HTERT RPE-1 (cell line): ENCODE measurements around the gene ADSS1.

Experiments
- in situ Hi-C: fragments of 300-500 bp; cut with MboI; formaldehyde crosslinking; loops from 4 replicates; pipeline ENCODE4 v1.14.3; 2020; ENCODE audit warnings: low sequenced_read_pairs

Gene ADSS1

DNA sequence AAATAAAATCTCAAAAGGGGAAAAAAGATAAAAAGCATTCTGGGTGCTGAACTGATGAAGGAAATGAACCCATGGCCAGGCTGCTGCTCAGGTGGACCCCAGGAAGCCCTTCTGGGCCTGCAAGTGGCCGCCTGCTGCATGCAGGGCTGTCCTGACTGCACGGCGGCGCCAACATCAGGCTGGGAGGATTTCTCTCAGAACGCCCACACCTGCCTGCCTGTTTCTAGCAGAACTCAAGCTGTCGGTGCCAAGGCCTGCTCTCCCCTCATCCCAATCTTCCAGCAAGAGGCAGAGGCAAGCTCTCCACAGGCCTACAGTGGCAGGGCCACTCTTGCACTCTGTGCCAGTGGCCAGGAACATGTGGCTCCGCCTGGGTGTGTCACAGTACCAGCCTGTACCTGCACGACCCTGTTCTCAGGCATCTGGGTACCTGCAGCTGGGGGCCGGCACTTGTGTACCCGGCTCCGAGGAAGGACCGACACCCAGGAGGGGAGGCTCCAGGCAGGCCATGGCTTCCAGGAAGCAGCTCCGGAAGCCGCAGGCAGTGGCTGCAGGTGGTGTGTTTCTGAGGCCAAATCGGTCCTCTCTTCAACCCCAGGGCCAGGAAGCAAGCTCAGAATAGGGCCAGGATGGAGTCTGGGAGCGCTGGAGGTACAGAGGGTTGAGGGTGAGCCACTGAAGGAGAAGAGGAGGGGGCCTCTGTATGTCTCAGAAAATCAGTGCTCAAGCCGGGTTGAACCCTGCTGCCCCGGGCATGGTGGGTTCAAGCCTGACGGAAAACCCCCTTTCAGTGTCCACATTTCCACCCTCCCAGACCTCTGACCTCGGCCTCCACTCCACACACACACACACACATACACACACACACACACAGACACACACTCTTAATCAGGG lies 37.2 kb upstream of the ADSS1 start:
- in situ Hi-C loops, result no loop called here

DNA sequence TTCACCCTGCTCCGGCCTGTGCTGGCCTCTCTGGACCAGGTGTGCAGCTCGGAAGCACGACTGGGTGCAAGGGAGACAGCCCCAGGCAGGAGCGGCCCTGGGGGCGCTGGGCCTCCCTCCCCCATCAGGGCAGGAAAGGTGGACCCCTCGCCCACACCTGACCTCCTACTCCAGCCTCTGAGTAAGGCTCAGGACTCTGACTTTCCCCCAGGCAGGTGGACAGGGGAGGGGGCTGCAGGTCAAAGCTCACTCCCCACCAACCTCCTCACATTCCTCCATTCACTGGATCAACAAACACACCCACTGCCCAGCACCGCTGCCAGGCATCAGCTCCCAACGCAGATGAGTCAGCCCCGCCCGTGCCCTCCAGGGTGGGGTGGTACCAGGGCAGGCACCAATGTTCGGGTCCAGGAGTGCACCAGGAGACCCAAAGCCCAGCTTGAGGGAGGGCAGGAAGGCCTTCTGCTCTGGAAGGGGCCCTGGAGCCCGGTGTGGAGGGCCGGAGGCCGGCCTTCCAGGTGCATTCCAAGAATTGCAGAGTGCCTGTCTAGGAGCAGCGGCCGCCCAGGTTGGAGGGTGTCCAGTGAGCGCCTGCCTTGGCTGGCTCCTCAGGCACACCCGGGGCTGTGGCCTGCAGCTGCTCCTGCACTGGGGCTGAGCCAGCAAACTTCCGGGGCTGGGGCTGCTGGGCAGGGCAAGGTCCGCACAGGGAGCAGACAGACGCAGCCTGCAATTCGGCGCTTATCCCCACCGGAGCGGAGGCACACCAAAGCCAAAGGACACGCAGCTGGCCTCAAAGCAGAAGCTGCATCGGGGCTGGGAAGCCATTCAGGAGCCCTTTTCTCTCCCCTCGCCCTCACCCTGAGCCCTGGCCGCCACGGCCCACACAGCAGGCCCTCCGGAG lies 36.2 kb upstream of the ADSS1 start:
- in situ Hi-C loops, result no loop called here

DNA sequence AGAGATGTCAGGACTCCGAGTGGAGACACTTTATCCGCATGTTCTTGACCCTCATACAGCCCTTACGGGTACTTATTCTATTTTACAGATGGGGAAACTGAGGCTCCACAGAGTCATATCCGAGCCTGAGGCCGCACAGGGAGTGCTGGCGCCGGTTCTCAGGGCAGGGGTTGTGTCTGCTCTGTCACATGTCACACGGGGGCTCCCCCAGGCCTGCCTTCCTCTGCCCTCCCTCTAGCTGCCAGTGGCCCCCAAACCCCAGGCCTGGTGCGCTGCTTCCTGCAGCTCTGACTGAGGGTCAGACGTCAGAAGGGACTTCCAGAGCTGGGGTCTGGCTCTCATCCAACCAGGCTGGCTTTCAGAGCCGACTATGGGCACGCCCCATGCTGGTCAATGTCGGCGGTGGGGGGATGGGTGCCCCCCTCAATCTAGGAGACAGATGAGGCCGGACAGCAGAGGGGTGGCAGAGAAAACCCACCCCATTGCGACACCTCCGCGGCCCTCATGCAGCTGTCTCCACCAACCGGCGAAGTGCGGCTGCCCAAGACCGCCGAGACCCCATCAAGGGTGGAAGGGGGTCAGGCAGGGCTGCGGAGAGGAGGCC lies 35.4 kb upstream of the ADSS1 start:
- in situ Hi-C loops, result no loop called here

DNA sequence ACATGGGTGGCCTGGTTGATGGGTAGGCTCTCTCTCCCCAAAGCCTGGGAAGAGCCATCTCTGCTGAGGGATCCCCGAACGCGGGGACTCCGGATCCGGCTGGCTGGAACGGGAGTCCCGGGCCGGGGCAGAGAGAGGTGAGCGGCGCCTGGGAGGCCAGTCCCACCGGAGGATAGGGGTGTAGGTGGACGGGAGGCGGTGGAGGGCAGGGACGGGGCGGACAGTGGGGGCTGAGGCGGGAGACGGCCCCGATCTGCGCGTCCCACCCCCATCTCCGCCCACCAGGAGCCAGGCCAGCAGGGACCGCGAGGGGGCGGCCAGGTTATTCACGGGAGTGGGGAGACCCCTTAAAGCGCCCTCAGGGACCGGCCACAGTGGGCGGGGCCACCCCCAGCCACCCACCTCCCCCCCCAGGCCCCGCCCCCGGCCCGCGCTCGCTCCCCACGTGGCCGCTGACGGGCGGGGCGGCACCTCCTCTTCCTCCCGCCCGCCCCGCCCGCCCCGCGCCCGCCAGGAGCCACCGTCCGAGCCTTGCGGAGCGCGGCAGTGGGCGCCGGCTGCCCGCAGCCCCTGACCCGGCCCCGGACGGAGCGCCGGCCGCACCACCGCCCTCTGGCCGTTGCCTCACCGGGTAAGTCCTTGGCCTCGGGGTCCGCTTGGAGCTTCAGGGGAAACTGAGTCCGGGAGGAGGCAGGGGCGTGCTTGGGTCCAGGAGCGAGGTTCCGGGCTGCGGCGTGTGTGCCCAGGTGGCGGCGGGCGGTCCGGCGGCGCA lies 34.7 kb upstream of the ADSS1 start, which contains the start of gene INF2:
TSS of gene INF2 (plus strand) at position 510 of the 772 bp plus-strand sequence. CDS start 11,748 bp downstream, outside the sequence.
- in situ Hi-C loops, result no loop called here

DNA sequence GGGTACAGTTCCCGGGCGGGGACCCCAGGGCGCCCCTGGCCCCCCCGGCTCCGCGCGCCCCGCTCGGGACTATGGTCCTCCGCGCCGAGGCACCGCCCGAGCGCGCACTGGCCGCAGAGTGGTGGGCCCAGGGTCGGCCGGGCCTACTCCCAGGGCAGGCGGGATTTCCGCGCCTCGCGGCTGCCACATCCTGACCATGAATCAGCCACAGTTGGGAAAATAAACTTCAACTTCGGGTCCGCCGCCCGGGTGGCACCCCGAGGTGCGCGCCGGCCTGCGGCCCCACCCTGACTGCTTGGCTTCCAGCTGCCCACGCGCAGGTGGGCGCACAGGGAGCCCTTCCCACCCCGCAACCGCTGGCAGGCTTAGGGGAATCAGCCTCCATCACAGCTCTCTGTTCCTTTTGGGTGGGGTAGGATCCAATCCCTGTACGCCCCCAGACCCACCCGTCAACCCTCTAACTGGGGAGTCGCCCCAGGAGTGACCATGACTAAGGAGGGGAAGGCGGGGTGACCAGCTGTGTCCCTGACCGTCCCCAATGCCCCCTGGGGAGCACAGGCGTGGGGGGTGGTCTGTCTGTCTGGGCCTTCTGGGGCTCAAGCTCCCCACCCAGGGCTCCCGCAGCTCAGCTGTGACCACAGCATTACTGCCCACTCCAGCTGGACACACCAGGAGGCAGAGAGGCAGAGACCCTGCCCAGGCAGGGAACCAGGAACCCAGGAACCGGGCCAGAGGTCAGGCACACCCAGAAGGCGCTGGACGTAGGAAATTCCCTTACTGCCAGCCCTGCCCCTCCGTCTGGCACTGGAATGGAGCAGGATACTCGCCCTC lies 33.9 kb upstream of the ADSS1 start:
- in situ Hi-C loops, result no loop called here

DNA sequence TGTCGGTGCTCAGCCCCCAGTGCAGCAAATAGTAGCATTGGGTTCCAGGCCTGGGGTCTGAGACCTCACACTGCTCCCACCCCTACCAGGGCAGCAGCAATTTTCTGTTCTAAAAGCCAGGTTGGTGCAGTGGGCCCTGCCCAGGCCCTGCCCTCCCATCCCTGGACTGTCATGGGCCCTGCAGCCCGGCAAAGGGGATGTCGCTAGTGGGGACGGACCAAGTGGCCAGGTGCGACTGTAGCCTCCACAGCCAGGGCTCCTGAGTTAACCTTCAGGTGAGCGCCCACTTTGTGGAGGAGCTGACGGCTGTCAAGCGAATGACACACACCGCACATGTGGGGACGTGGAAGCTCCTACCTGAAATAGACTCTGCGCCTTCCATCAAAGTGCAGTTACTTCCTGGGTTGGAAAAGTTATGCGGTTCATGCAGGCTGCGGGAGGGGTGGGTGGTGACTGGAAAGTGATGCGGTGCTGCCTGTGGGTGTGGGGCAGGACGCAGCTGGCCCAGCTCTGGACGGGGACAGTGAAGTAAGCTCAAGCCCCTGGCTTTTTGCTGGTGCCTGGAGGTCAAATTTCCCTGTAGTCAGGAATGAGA lies 33.1 kb upstream of the ADSS1 start:
- in situ Hi-C loops, result no loop called here

DNA sequence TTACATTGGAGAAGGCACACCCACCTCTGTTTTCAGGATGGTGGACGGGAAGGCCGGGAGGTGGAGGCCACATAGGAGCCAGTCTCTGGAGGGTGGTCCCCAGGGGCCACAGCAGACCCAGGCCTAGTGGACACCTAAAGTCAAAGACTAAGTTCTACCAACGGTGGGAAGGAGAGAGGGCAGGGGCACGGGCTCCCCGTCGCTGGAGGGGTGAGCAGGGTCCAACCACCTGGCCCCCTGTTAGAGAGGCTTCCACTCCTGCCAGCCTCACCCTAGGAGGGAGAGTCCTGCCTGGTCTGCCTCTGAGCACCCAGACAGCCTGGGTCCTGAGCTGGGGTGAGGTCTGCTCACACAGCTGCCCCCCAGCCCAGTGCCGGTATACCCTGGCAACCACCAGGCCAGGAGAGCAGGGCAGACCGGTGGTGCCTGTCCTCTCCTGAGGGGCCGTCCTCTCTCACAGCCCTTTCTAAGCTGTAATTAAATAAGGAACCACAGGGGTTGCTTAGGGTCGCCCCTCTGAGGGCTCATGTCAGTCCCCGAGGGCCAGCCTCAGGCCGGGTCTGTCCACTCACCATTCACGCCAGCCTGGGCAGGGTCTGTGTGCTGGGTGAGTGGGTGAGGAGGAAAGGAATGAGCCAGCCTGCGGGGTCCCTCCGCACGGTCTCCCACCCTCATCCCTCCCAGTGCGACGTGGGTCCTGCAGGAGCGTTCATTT lies 32.3 kb upstream of the ADSS1 start:
- in situ Hi-C loops, result no loop called here

DNA sequence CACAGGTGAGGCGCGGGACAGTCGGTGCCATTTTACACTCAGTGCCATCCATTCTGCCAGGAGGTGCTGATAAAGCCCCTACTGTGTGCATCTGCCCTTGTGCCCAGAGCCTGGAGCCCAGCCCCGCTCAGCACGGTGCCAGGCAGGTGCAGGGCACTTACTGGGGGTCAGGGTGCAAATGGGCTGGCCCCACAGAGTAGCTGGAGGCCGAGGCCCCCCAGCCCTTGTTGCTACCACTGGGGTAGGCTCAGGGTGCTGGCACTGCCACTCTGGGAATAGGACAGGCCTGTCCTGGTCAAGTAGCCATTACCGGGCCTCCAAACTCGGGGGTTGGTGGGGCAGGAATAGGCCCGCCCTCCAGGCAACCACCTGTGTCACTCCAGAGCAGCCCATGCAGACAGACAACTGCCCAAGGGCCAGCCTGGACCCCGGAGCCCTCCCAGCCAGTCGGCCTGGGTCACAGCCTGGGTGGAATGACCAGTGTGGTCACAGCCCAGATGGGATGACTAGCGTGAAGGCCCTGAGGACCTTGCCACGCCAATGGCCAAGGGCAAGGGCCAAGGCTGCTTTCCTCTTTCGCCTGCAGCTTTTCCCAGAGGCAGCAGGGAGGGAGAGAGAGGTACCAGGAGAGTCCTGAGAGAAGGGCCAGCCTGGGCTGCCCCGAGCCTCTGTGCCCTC lies 31.6 kb upstream of the ADSS1 start:
- in situ Hi-C loops, result no loop called here

DNA sequence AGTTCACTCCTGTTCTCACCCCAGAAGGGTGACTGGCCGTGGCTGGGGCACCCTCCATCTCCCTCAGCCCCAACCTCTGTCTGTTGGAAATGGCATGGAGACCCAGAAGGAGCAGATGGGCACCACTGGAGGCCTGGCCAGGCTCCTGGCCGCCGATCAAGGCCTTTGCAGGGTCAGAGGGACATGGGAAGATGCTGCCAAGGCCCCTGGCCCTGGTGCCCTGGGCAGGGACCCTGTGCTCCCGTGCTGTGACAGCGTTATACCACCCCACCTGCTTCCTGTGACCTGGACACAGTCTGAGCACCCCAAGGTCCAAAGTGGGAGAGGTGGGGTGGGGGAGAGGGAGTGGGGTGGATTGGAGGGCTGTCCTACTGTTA lies 31.1 kb upstream of the ADSS1 start:
- in situ Hi-C loops, result no loop called here

DNA sequence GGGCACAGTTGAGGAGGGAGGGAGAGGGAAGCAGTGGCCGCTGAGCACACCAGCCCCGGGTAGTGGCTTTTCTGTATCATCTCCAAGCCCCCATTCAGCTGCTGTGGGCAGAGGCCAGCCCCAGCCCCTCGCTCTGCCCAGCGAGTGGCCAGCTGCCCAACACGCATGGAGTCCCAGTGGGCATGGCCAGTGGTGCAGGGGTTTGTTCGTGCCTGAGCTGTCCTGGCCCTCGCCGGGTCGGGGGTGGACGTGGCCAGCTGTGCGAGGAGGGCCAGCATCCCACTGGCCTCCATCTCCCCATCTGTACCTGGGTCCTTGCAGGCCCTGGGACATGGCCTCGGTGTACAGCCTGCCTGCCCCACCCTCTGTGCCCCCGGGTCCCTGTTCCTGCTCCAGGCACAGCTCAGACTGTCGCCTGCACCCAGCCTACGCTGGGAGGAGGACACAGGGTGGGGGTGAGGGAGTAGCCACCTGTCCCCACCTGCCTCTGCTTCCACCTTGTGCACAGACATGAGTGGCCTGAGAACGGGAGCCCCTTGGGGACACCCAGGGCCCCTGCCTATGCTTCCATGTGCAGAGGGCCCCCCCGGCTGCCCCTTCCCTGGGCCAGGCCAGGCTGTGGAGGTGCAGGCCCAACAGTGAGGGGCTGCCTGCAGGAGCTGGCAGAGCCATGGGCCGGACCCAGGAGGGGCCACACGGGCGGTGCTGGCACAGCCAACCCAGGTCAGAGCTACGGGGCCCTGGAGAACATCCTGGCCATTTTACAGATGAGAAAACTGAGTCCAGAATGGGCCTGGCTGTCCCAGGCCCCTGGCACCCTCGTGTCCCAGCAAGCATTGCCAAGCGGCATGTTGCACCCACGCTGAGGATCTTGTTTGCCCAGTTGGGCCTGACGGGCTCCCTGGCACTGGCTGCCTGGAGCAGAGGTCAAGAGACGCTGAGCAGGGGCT lies 30.3 kb upstream of the ADSS1 start:
- in situ Hi-C loops, result no loop called here

DNA sequence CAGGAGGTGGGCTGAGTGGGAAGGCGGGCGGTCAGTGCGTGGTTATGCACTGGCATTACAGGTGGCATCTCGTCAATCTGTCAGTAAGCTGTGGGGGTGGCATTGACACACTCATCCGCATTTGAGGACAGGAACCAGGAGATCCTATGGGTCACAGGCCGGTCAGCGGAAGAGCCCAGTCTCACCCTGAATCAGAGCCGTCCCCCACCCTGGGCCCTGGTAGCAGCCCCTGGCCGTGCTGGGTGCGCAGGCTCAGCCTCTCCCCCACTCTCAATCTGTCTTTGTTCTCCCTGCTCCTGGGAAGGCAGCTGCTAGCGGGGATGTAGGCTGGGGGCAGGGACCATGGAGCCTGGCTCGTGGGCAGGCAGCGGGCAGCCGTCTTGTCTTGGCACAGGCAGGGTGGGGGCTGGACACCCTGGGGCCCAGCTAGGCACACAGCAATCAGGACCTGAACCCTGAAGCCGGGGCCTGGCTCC lies 29.5 kb upstream of the ADSS1 start:
- in situ Hi-C loops, result no loop called here

DNA sequence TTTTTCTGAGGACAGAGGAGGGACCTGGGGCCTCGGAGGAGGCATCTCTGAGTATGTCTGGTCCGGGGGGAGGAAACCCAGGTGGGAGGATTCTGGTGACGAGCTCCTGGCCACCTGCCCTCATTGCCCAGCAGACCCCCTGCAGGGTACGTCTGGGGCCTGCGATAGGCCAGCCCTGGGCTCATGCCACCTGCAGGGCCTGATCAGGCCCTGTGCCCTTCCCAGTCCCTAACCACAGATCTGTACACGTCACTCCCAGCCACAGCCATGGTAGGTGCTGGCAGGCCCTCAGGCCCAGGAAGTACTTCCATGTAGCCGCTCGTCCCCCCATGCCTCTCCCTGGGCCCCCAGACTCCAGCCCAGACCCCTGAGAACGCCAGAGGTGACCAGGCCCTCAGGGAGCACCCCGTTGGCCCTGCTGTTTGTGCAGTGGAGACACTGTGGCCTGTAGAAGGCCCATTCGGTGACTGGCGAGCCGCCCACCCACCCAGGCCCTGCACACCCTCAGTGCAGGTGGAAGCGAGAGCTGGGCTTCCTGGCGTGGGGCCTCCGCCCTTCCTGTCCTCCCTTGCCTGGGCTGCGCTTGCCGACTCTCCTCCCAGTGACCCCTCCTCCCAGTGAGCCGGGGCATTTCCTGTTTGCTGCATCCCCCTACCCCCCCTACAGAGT lies 28.9 kb upstream of the ADSS1 start:
- in situ Hi-C loops, result no loop called here

DNA sequence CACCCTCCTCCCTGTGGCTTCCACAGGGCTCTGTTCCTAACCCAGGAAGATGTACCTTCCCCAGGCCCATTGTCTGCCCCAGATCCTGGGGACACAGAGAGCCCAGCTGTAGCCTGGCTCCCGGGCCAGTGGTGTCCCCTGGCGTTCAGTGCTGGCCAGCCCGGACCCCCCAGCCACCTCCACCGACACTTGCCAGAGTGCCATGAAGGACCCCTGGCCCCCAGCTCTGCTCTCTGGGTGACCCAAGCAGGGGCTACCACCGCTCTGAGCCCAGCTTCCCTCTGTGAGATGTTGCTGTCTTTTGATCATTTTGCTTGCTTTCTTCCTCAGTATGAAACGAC lies 28.4 kb upstream of the ADSS1 start:
- in situ Hi-C loops, result no loop called here

DNA sequence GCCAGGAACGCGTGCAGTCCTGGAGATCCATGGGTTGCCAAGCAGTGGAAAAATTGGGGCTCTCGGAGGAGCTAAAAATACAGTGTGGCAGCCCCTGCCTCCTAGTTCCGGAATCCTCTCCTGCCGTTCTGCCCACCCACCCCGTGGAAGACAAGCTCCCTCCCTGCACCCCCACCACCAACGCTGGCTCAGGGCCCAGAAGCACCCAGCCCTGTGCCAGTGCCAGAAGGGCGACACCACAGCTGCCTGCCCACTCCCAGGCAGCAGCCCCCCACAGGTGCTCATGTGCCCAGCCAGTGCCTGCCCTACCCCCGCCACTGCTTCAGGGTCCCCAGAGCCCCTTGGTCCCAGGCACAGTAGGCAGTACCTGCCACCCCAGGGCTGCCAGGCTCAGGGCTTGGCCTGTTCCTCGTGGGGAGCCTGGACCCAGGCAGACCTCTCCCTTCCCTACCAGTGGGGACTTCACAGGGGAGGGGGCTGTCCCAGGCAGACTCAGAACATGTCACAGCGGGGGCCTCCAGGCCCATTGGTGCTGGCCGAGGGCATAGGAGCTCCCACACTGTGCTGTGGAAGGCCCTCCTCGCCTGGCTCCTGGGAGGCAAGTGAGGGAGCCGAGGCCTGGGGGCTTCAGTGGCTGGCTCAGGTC lies 27.2 kb upstream of the ADSS1 start:
- in situ Hi-C loops, result no loop called here

DNA sequence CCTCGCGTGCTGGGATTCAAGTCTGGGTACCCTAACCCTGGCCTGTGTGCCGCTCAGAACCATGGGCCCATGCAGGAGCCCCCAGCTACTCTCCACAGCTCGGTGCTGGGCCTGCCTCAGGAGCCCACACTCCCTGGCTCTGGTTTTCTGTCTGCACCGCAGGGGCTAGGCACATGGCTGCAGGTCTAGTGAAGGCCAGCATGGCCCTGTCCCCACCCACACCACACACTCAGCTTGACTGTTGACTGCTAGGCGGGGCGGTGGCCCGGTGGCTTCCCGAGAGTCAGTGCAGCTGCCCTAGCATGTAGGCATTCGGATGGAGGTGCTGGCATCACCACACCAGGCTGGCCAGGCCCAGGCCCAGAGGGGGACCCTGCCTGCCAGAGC lies 26.7 kb upstream of the ADSS1 start:
- in situ Hi-C loops, result no loop called here
